GM12892 (cell line): ENCODE measurements around the gene EMILIN2.

ENCODE experiments used
- POLR2A ChIP-seq: IDR thresholded peaks from 2 replicates; pipeline ENCODE4 v1.6.1; 2011; ENCODE audit warnings: low read depth, low read length, control low read depth
- TAF1 ChIP-seq: IDR thresholded peaks from 2 replicates; pipeline ENCODE4 v1.6.1; 2011; ENCODE audit warnings: low read depth, mild to moderate bottlenecking, control low read depth, low read length, borderline replicate concordance

GRCh38 chr18:2848247-2849246, 1.7 kb downstream of the EMILIN2 start:
- TF ChIP-seq POLR2A (no peak), TAF1 (no peak)
